ENCODE results near the gene RCOR3.
"Not testable (repeated sequence)": the region's sequence is repeated elsewhere in the genome, so short reads cannot be mapped to it uniquely, and the experiment has no call there.

The RCOR3 gene

DNA sequence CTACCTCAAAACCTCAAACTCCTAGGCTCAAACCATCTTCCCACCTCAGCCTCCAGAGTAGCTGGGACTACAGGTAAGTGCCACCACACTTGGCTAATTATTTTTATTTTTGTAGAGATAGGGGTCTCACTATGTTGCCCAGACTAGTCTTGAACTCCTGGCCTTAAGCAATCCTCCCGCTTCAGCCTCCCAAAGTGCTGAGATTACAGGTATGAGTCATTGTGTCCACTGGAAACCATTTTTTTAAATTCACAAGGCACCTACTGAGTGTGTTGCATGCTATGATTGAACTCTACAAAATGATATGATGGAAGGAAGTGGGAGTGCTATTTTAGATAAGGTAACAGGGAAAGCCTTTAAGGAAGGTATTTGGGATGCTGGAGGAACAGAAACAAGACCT is 41.8 kb upstream of the RCOR3 start:
- Histone ChIP-seq H3K9me3 (no peaks in the 10 kb centered on the region), H3K27me3 (no peaks in the 10 kb centered on the region), H3K4me3 (no peak overlapping the region), H3K27ac (no peak overlapping the region), H3K36me3 (no peaks in the 10 kb centered on the region), H3K4me1 (no peaks in the 10 kb centered on the region)
- no peak for DNase-seq
- TF ChIP-seq, protein P1, sequence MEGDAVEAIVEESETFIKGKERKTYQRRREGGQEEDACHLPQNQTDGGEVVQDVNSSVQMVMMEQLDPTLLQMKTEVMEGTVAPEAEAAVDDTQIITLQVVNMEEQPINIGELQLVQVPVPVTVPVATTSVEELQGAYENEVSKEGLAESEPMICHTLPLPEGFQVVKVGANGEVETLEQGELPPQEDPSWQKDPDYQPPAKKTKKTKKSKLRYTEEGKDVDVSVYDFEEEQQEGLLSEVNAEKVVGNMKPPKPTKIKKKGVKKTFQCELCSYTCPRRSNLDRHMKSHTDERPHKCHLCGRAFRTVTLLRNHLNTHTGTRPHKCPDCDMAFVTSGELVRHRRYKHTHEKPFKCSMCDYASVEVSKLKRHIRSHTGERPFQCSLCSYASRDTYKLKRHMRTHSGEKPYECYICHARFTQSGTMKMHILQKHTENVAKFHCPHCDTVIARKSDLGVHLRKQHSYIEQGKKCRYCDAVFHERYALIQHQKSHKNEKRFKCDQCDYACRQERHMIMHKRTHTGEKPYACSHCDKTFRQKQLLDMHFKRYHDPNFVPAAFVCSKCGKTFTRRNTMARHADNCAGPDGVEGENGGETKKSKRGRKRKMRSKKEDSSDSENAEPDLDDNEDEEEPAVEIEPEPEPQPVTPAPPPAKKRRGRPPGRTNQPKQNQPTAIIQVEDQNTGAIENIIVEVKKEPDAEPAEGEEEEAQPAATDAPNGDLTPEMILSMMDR (IDR thresholded peaks at IDR 0.05): no peak
- intact Hi-C loops (cut with DNase I; ENCODE audit: low total_unique reads): no loop called here

DNA sequence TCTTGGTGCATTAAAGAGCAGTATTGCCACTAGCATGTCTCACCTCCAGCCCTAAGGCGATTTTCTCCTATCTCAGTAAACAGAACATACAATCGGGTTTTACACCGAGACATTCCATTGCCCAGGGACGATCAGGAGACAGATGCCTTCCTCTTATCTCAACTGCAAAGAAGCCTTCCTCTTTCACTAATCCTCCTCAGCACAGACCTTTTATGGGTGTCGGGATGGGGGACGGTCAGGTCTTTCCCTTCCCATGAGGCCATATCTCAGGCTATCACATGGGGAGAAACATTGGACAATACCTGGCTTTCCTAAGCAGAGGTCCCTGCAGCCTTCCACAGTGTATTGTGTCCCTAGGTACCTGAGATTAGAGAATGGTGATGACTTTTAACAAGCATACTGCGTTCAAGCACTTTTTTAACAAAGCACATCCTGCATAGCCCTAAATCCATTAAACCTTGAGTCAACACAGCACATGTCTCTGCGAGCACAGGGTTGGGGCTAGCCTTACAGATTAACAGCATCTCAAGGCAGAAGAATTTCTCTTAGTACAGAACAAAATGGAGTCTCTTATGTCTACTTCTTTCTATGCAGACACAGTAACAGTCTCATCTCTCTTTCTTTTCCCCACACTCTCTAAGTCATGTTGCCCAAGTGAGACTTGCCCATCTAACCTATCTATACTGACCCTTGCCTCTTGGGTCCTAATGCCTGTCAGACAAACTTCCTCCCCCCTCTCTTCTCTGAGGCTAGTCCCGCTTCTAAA is 36.5 kb upstream of the RCOR3 start:
- intact Hi-C loops (cut with DNase I; ENCODE audit: low total_unique reads); H3K4me3 ChIP-seq; H3K4me1 ChIP-seq; H3K27ac ChIP-seq; DNase-seq; H3K27me3 ChIP-seq; H3K9me3 ChIP-seq; H3K36me3 ChIP-seq: not testable (repeated sequence)

DNA sequence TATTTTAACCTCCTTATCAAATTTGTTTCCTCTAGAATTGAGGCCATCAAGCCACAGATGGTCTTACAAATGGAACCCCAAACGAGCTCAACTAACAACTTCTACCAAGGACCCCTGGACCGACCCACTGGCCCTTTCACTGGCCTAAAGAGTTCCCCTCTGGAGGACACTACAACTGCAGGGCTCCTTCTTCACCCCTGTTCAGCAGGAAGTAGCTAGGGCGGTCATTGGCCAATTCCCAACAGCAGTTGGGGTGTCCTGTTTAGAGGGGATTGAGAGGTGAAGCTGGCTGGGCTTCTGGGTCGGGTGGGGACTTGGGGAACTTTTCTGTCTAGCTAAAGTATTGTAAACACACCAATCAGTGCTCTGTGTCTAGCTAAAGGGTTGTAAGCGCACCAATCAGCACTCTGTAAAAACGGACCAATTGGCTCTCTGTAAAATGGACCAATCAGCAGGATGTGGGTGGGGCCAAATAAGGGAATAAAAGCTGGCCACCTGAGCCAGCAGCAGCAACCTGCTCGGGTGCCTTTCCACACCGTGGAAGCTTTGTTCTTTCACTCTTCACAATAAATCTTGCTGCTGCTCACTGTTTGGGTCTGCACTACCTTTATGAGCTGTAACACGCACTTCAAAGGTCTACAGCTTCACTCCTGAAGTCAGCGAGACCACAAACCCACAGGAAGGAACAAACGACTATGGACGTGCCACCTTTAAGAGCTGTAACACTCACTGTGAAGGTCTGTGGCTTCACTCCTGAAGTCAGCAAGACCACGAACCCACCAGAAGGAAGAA is 30.4 kb upstream of the RCOR3 start:
- H3K4me1 ChIP-seq; H3K4me3 ChIP-seq; H3K36me3 ChIP-seq; H3K9me3 ChIP-seq; H3K27ac ChIP-seq; intact Hi-C loops (cut with DNase I; ENCODE audit: low total_unique reads); H3K27me3 ChIP-seq; DNase-seq: not testable (repeated sequence)

DNA sequence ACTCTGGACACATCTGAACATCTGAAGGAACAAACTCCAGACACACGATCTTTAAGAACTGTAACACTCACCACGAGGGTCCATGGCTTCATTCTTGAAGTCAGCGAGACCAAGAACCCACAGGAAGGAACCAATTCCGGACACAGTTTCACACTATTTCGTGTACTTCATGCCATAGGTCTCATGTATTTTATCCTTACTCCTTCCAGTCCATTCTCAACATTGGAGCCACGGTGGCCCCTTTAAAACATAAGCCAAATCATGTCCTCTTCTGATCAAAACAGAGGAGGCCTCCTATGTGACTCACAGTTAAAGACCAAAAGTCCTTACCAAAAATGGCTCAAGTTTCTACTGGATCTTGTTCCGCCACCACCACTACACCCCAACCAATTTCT is 29.8 kb upstream of the RCOR3 start:
- intact Hi-C loops (cut with DNase I; ENCODE audit: low total_unique reads): no loop called here
- no peaks in the 10 kb centered on the region for H3K27me3 ChIP-seq
- no peaks in the 10 kb centered on the region for H3K36me3 ChIP-seq
- H3K27ac ChIP-seq: no peak overlapping the region
- DNase-seq: no peak
- TF ChIP-seq, protein P1 (IDR thresholded peaks at IDR 0.05): no peak
- H3K4me1 ChIP-seq: no peaks in the 10 kb centered on the region
- no peaks in the 10 kb centered on the region for H3K9me3 ChIP-seq
- no peak overlapping the region for H3K4me3 ChIP-seq

DNA sequence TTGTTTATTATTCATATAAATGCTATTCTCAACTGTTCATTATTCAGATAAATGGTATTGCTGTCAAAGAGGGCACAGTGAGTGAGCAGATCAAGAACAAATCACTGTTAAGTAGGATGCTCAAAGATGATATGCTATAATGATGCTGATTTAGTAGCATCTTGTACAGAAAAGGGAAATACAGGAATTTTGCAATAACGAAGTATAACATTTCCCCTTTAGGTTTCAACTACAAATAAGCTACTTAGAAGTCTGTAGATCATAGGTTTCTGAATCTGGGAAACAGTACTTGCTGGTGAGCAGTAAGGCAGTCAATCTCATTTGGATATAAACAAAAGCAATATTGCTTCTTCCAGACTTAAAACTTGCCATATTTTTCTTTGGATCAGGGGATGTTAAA is 27.3 kb upstream of the RCOR3 start:
- H3K36me3 ChIP-seq: no peaks in the 10 kb centered on the region
- no peaks in the 10 kb centered on the region for H3K9me3 ChIP-seq
- DNase-seq: no peak
- no peak overlapping the region for H3K4me3 ChIP-seq
- H3K27me3 ChIP-seq: no peaks in the 10 kb centered on the region
- no peak overlapping the region for H3K27ac ChIP-seq
- H3K4me1 ChIP-seq: no peaks in the 10 kb centered on the region
- TF ChIP-seq, protein P1 (IDR thresholded peaks at IDR 0.05): no peak
- intact Hi-C loops (cut with DNase I; ENCODE audit: low total_unique reads): no loop called here

DNA sequence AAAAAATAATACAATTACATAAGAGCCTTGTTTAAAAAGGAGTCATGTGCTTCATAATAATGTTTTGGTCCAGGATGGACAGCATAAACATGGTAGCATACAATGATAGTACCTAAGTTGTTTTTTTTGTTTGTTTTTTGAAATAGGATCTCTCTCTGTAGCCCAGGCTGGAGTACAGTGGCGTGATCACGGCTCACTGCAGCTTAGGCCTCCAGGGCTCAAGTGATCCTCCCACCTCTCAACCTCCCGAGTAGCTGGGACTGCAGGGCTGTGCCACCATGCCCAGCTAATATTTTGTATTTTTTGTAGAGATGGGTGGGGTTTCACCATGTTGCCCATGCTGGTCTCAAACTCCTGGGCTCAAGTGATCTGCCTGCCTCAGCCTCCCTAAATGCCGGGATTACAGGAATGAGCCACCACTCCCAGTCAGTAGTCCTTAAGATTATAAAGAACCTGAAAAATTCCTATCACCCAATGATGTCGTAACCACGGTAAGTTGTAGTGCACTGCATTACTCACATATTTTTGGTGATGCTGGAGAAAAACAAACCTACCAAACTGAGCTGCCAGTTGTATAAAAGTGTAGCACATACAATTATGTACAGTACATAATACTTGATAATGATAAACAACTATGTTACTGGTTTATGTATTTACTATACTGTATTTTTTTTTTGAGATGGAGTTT is 22.4 kb upstream of the RCOR3 start:
- Histone ChIP-seq H3K4me3 (no peak overlapping the region), H3K36me3 (no peaks in the 10 kb centered on the region), H3K4me1 (no peaks in the 10 kb centered on the region), H3K27me3 (no peaks in the 10 kb centered on the region), H3K9me3 (no peaks in the 10 kb centered on the region), H3K27ac (no peak overlapping the region)
- DNase-seq: no peak
- TF ChIP-seq, protein P1 (IDR thresholded peaks at IDR 0.05): no peak
- intact Hi-C loops (cut with DNase I; ENCODE audit: low total_unique reads): no loop called here
